GM23338 (cell line): Measurements from ENCODE around the gene FAM47E. TPM values are rescaled to one million over a fixed set of nuclear protein-coding genes. Genes with fewer than 3 reads are reported as not detected.

Experiments used
- ATAC-seq: fragments of 200-7000 bp; cut with Tn5 transposase; 3 replicates; pipeline ENCODE4 v1.9.1; 2020
- DNase-seq: peaks from one replicate; pipeline ENCODE4 v3.0.0-alpha.2; 2015; ENCODE audit warnings: low spot score
- H2AFZ ChIP-seq: fragments of 200-600 bp; sonication (generic); 2 replicates; pipeline ENCODE4 v1.8.0; 2016; ENCODE audit warnings: antibody characterized with exemption, mild to moderate bottlenecking, moderate library complexity
- H3F3A ChIP-seq: fragments of 200-600 bp; sonication (generic); replicated peaks from 2 replicates; pipeline ENCODE4 v1.8.0; 2017; ENCODE audit warnings: antibody characterized with exemption, mixed run types, low read depth
- H3K27ac ChIP-seq: fragments of 200-600 bp; sonication (generic); 2 replicates; pipeline ENCODE4 v1.6.1; 2016; ENCODE audit warnings: low read depth
- H3K27me3 ChIP-seq: fragments of 200-600 bp; sonication (generic); 2 replicates; pipeline ENCODE4 v1.8.0; 2016; ENCODE audit warnings: mild to moderate bottlenecking, mixed run types, moderate library complexity; ENCODE audit not compliant: insufficient read depth
- H3K36me3 ChIP-seq: fragments of 200-600 bp; sonication (generic); 2 replicates; pipeline ENCODE4 v1.8.0; 2016; ENCODE audit warnings: mild to moderate bottlenecking; ENCODE audit not compliant: insufficient read depth
- H3K4me1 ChIP-seq: fragments of 200-600 bp; sonication (generic); 2 replicates; pipeline ENCODE4 v1.8.0; 2016; ENCODE audit warnings: mild to moderate bottlenecking, moderate library complexity; ENCODE audit not compliant: insufficient read depth
- H3K4me2 ChIP-seq: fragments of 200-600 bp; sonication (generic); 2 replicates; pipeline ENCODE4 v1.7.1; 2017; ENCODE audit warnings: mixed run types
- H3K4me3 ChIP-seq: fragments of 200-600 bp; sonication (generic); 2 replicates; pipeline ENCODE4 v1.6.1; 2016; ENCODE audit warnings: mixed run types
- H3K79me2 ChIP-seq: fragments of 200-600 bp; sonication (generic); replicated peaks from 2 replicates; pipeline ENCODE4 v1.8.0; 2017; ENCODE audit warnings: mild to moderate bottlenecking; ENCODE audit not compliant: insufficient read depth
- H3K9me2 ChIP-seq: fragments of 200-600 bp; sonication (generic); 2 replicates; pipeline ENCODE4 v1.8.0; 2017; ENCODE audit not compliant: insufficient read depth
- H4K20me1 ChIP-seq: fragments of 200-600 bp; sonication (generic); replicated peaks from 2 replicates; pipeline ENCODE4 v1.8.0; 2017; ENCODE audit warnings: mild to moderate bottlenecking; ENCODE audit not compliant: insufficient read depth
- H3K27ac Mint-ChIP-seq: 2 replicates; pipeline ENCODE4 v1.8.0; 2020; ENCODE audit warnings: inconsistent platforms, mild to moderate bottlenecking, moderate library complexity, mixed read lengths
- H3K27me3 Mint-ChIP-seq: 3 replicates; pipeline ENCODE4 v1.8.0; 2022; ENCODE audit warnings: low read depth, mild to moderate bottlenecking, moderate library complexity, mixed read lengths, inconsistent platforms; ENCODE audit not compliant: insufficient read depth, poor library complexity
- H3K36me3 Mint-ChIP-seq: 3 replicates; pipeline ENCODE4 v1.8.0; 2021; ENCODE audit warnings: low read depth, mild to moderate bottlenecking, inconsistent platforms, moderate library complexity, mixed read lengths
- H3K4me1 Mint-ChIP-seq: 3 replicates; pipeline ENCODE4 v1.8.0; 2020; ENCODE audit warnings: mild to moderate bottlenecking, inconsistent platforms, mixed read lengths
- H3K4me3 Mint-ChIP-seq: 3 replicates; pipeline ENCODE4 v1.8.0; 2021; ENCODE audit warnings: moderate library complexity, mild to moderate bottlenecking, inconsistent platforms, mixed read lengths
- H3K9me3 Mint-ChIP-seq: 3 replicates; pipeline ENCODE4 v1.8.0; 2020; ENCODE audit warnings: moderate library complexity, mild to moderate bottlenecking, inconsistent platforms, mixed read lengths
- CREB1 ChIP-seq: fragments of 250-450 bp; sonication (Bioruptor Pico); IDR thresholded peaks from 2 replicates; pipeline ENCODE4 v1.5.0; 2020; ENCODE audit warnings: low read depth, mild to moderate bottlenecking, moderate library complexity
- ETS1 ChIP-seq: IDR thresholded peaks from 2 replicates; pipeline ENCODE4 v1.6.1; 2016; ENCODE audit warnings: antibody characterized with exemption
- JUNB ChIP-seq: IDR thresholded peaks from one replicate; pipeline ENCODE4 v1.6.1; 2016; ENCODE audit warnings: antibody characterized with exemption; ENCODE audit not compliant: unreplicated experiment
- NANOG ChIP-seq: IDR thresholded peaks from 2 replicates; pipeline ENCODE4 v1.6.1; 2016; ENCODE audit warnings: antibody characterized with exemption, borderline replicate concordance
- POLR2AphosphoS5 ChIP-seq: IDR thresholded peaks from 2 replicates; pipeline ENCODE4 v1.6.1; 2016; ENCODE audit warnings: antibody characterized with exemption, low read depth
- REST ChIP-seq: IDR thresholded peaks from one replicate; pipeline ENCODE4 v1.6.1; 2018; ENCODE audit warnings: antibody characterized with exemption; ENCODE audit not compliant: unreplicated experiment
- STAT1 ChIP-seq: IDR thresholded peaks from one replicate; pipeline ENCODE4 v1.6.1; 2016; ENCODE audit warnings: antibody characterized with exemption; ENCODE audit not compliant: unreplicated experiment
- ZNF114 ChIP-seq: fragments of 250-450 bp; sonication (Bioruptor Pico); IDR thresholded peaks from 2 replicates; pipeline ENCODE4 v1.5.0; 2020; ENCODE audit warnings: mild to moderate bottlenecking, moderate library complexity
- ZNF331 ChIP-seq: fragments of 250-450 bp; sonication (Bioruptor Pico); IDR thresholded peaks from 2 replicates; pipeline ENCODE4 v1.5.0; 2020; ENCODE audit warnings: low read depth, mild to moderate bottlenecking, moderate library complexity
- polyA plus RNA-seq: library from polyadenylated mRNA; unstranded; fragments of >200 nt; fragmentation: Nextera tagmentation; extraction: Ambion mirVana; gene quantifications from 2 replicates; pipeline ENCODE4 v1.2.1, GENCODE V29; 2016
- total RNA-seq: library from RNA; depleted of rRNA; stranded (reverse); fragments of >200 nt; shearing (Covaris generic); gene quantifications from 2 replicates; pipeline ENCODE4 v1.2.3, GENCODE V29; 2014
- TF ChIP-seq, protein P1 (sequence below): fragments of 250-450 bp; sonication (Bioruptor Pico); IDR thresholded peaks from 2 replicates; pipeline ENCODE4 v1.5.0; 2020; ENCODE audit warnings: mild to moderate bottlenecking, moderate library complexity
- TF ChIP-seq, protein P2 (sequence below), 2 experiments: fragments of 200-600 bp in 1 of 2; sonication (generic) in 1 of 2; conservative IDR thresholded peaks; 2 replicates each; pipeline versions ENCODE4 v1.5.1 to v1.6.1; 2016 to 2017; ENCODE audit warnings: antibody characterized with exemption in 2 of 2, low read depth in 2 of 2, mild to moderate bottlenecking in 2 of 2, moderate library complexity in 1 of 2

The FAM47E gene
- total and polyA plus RNA-seq, 2 experiments from 2014 or later = 0.66 to 2.3 TPM

- peaks cover 20% of the 10 kb centered on the region for H3K9me3 Mint-ChIP-seq
- no peaks in the 10 kb centered on the region for H3K4me1 Mint-ChIP-seq
- no peak overlapping the region for H3K27ac Mint-ChIP-seq
These were observed 44.8 kb downstream of the FAM47E start for GRCh38 chr4:76296286-76296820.

More at GRCh38 chr4:76296286-76296820, 44.8 kb downstream of the FAM47E start:
- Histone ChIP-seq H3K27ac (no peak overlapping the region), H3K27me3 (0 out of 2 replicates have a peak, but pooled peaks cover 2% of the 10 kb centered on the region), H3K4me2 (no peak overlapping the region), H2AFZ (no peak overlapping the region), H3K4me1 (no peaks in the 10 kb centered on the region), H4K20me1 (no peaks in the 10 kb centered on the region), H3K79me2 (no peaks in the 10 kb centered on the region), H3K36me3 (no peaks in the 10 kb centered on the region), H3F3A (no peaks in the 10 kb centered on the region), H3K9me2 (peaks cover 4% of the 10 kb centered on the region; the same call in 1 of the 2 replicates), H3K4me3 (no peak overlapping the region)
- ATAC-seq (no peak), DNase-seq (no peak)
- H3K36me3 Mint-ChIP-seq = 0 out of 3 replicates have a peak, but pooled peaks cover 4% of the 10 kb centered on the region
- no peak overlapping the region for H3K4me3 Mint-ChIP-seq
- TF ChIP-seq, protein P1, sequence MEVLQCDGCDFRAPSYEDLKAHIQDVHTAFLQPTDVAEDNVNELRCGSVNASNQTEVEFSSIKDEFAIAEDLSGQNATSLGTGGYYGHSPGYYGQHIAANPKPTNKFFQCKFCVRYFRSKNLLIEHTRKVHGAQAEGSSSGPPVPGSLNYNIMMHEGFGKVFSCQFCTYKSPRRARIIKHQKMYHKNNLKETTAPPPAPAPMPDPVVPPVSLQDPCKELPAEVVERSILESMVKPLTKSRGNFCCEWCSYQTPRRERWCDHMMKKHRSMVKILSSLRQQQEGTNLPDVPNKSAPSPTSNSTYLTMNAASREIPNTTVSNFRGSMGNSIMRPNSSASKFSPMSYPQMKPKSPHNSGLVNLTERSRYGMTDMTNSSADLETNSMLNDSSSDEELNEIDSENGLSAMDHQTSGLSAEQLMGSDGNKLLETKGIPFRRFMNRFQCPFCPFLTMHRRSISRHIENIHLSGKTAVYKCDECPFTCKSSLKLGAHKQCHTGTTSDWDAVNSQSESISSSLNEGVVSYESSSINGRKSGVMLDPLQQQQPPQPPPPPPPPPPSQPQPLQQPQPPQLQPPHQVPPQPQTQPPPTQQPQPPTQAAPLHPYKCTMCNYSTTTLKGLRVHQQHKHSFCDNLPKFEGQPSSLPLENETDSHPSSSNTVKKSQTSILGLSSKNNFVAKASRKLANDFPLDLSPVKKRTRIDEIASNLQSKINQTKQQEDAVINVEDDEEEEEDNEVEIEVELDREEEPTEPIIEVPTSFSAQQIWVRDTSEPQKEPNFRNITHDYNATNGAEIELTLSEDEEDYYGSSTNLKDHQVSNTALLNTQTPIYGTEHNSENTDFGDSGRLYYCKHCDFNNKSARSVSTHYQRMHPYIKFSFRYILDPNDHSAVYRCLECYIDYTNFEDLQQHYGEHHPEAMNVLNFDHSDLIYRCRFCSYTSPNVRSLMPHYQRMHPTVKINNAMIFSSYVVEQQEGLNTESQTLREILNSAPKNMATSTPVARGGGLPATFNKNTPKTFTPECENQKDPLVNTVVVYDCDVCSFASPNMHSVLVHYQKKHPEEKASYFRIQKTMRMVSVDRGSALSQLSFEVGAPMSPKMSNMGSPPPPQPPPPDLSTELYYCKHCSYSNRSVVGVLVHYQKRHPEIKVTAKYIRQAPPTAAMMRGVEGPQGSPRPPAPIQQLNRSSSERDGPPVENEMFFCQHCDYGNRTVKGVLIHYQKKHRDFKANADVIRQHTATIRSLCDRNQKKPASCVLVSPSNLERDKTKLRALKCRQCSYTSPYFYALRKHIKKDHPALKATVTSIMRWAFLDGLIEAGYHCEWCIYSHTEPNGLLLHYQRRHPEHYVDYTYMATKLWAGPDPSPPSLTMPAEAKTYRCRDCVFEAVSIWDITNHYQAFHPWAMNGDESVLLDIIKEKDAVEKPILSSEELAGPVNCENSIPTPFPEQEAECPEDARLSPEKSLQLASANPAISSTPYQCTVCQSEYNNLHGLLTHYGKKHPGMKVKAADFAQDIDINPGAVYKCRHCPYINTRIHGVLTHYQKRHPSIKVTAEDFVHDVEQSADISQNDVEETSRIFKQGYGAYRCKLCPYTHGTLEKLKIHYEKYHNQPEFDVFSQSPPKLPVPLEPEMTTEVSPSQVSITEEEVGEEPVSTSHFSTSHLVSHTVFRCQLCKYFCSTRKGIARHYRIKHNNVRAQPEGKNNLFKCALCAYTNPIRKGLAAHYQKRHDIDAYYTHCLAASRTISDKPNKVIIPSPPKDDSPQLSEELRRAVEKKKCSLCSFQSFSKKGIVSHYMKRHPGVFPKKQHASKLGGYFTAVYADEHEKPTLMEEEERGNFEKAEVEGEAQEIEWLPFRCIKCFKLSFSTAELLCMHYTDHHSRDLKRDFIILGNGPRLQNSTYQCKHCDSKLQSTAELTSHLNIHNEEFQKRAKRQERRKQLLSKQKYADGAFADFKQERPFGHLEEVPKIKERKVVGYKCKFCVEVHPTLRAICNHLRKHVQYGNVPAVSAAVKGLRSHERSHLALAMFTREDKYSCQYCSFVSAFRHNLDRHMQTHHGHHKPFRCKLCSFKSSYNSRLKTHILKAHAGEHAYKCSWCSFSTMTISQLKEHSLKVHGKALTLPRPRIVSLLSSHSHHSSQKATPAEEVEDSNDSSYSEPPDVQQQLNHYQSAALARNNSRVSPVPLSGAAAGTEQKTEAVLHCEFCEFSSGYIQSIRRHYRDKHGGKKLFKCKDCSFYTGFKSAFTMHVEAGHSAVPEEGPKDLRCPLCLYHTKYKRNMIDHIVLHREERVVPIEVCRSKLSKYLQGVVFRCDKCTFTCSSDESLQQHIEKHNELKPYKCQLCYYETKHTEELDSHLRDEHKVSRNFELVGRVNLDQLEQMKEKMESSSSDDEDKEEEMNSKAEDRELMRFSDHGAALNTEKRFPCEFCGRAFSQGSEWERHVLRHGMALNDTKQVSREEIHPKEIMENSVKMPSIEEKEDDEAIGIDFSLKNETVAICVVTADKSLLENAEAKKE (CRISPR knock-in tag) = no peak
- TF ChIP-seq REST = no peak
- TF ChIP-seq STAT1 = no peak
- no peak for TF ChIP-seq JUNB
- TF ChIP-seq NANOG = no peak
- TF ChIP-seq POLR2AphosphoS5 = no peak
- TF ChIP-seq CREB1 = no peak
- TF ChIP-seq ZNF114 (CRISPR knock-in tag) = no peak
- TF ChIP-seq, protein P2, sequence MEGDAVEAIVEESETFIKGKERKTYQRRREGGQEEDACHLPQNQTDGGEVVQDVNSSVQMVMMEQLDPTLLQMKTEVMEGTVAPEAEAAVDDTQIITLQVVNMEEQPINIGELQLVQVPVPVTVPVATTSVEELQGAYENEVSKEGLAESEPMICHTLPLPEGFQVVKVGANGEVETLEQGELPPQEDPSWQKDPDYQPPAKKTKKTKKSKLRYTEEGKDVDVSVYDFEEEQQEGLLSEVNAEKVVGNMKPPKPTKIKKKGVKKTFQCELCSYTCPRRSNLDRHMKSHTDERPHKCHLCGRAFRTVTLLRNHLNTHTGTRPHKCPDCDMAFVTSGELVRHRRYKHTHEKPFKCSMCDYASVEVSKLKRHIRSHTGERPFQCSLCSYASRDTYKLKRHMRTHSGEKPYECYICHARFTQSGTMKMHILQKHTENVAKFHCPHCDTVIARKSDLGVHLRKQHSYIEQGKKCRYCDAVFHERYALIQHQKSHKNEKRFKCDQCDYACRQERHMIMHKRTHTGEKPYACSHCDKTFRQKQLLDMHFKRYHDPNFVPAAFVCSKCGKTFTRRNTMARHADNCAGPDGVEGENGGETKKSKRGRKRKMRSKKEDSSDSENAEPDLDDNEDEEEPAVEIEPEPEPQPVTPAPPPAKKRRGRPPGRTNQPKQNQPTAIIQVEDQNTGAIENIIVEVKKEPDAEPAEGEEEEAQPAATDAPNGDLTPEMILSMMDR (conservative IDR thresholded peaks at IDR 0.05; ENCODE audit: low read depth in 2 of 2) = no peak
- TF ChIP-seq ETS1 = no peak
- TF ChIP-seq ZNF331 (CRISPR knock-in tag) = no peak
- no peaks in the 10 kb centered on the region for H3K27me3 Mint-ChIP-seq
